Measurements from ENCODE around the gene RAB7B.

RAB7B gene

GRCh38 chr1:206023695-206024094, 20.5 kb upstream of the RAB7B start, which contains the start of gene CTSE:
TSS of gene CTSE (minus strand) at chr1:206023895. CDS start at chr1:206023791, 104 bp downstream.
- in situ Hi-C loops (cut with HindIII; ENCODE audit: low sequenced_read_pairs) = no loop called here

- in situ Hi-C loops (cut with HindIII; ENCODE audit: low sequenced_read_pairs) = no loop called here
Measured at GRCh38 chr1:206022766-206023165, 19.6 kb upstream of the RAB7B start.

- in situ Hi-C loops (cut with HindIII; ENCODE audit: low sequenced_read_pairs) = no loop called here
Measured at GRCh38 chr1:206021626-206022365, 18.6 kb upstream of the RAB7B start.

GRCh38 chr1:206021008-206021625, 17.9 kb upstream of the RAB7B start:
- in situ Hi-C loops (cut with HindIII; ENCODE audit: low sequenced_read_pairs) = no loop called here

GRCh38 chr1:206020393-206021007, 17.3 kb upstream of the RAB7B start:
- in situ Hi-C loops (cut with HindIII; ENCODE audit: low sequenced_read_pairs) = no loop called here

- in situ Hi-C loops (cut with HindIII; ENCODE audit: low sequenced_read_pairs) = no loop called here
Measured at GRCh38 chr1:206015071-206015470, 11.9 kb upstream of the RAB7B start.

- in situ Hi-C loops (cut with HindIII; ENCODE audit: low sequenced_read_pairs) = no loop called here
Measured at GRCh38 chr1:206014601-206015000, 11.4 kb upstream of the RAB7B start.

GRCh38 chr1:206013026-206013795, 10.0 kb upstream of the RAB7B start:
- in situ Hi-C loops (cut with HindIII; ENCODE audit: low sequenced_read_pairs) = no loop called here

GRCh38 chr1:206012086-206012859, 9.1 kb upstream of the RAB7B start:
- in situ Hi-C loops (cut with HindIII; ENCODE audit: low sequenced_read_pairs) = no loop called here

GRCh38 chr1:206011057-206011456, 7.9 kb upstream of the RAB7B start:
- in situ Hi-C loops (cut with HindIII; ENCODE audit: low sequenced_read_pairs) = no loop called here

- in situ Hi-C loops (cut with HindIII; ENCODE audit: low sequenced_read_pairs) = no loop called here
Measured at GRCh38 chr1:206010060-206010459, 6.9 kb upstream of the RAB7B start.

GRCh38 chr1:206006946-206007345, 3.8 kb upstream of the RAB7B start:
- in situ Hi-C loops (cut with HindIII; ENCODE audit: low sequenced_read_pairs) = no loop called here

GRCh38 chr1:206005778-206006180, 2.6 kb upstream of the RAB7B start:
- in situ Hi-C loops (cut with HindIII; ENCODE audit: low sequenced_read_pairs) = no loop called here

GRCh38 chr1:206005234-206005633, 2.0 kb upstream of the RAB7B start:
- in situ Hi-C loops (cut with HindIII; ENCODE audit: low sequenced_read_pairs) = no loop called here

- in situ Hi-C loops (cut with HindIII; ENCODE audit: low sequenced_read_pairs) = no loop called here
Measured at GRCh38 chr1:206004826-206005225, 1.6 kb upstream of the RAB7B start.

- in situ Hi-C loops (cut with HindIII; ENCODE audit: low sequenced_read_pairs) = no loop called here
Measured at GRCh38 chr1:206003854-206004800, 932 bp upstream of the RAB7B start.

GRCh38 chr1:206002160-206002559, 1.0 kb downstream of the RAB7B start:
- in situ Hi-C loops (cut with HindIII; ENCODE audit: low sequenced_read_pairs) = no loop called here

GRCh38 chr1:206001476-206001888, 1.7 kb downstream of the RAB7B start:
- in situ Hi-C loops (cut with HindIII; ENCODE audit: low sequenced_read_pairs) = no loop called here

- in situ Hi-C loops (cut with HindIII; ENCODE audit: low sequenced_read_pairs) = no loop called here
Measured at GRCh38 chr1:206000641-206001339, 2.4 kb downstream of the RAB7B start.

All from DLD1 (cell line).